Measurements from ENCODE around the gene CRB2.

DNA sequence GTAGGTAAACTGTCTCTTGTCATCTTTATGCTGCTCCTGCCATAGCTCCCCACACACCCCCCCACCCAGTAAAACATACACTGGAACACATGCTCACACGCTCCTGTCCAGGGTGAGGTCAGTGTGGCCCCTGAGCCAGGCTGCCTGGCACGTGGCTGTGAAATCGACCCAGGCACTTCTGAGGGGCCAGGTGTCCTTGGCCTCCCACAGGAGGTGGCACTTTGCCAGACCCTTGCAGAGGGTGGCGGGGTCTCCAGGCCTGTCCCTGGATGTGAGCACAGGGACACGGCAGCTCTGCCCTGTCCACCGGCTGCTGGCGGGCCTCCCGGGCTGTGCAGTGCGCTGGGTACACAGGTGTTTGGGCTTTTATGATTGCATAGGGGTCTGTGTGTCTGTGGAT is 10.0 kb upstream of the CRB2 start:
- TF ChIP-seq GATA2 (IDR thresholded peaks at IDR 0.05; ENCODE audit: low read depth, low read length) (no peak), GATA3 (IDR thresholded peaks at IDR 0.05; ENCODE audit: low read depth, low read length) (no peak)
